RWPE2 (cell line): ENCODE results near the gene MUC5B.

Experiments used
- ATAC-seq: fragments of 200-7000 bp; cut with Tn5 transposase; 3 replicates; pipeline ENCODE4 v1.9.1; 2021; ENCODE audit warnings: low read depth
- DNase-seq: peaks from one replicate; pipeline ENCODE4 v3.0.0-alpha.2; 2020; ENCODE audit warnings: low spot score
- H3K27ac ChIP-seq: fragments of 450-650 bp; 2 replicates; pipeline ENCODE4 v1.5.1; 2017; ENCODE audit warnings: mild to moderate bottlenecking; ENCODE audit not compliant: poor library complexity, severe bottlenecking
- H3K27me3 ChIP-seq: fragments of 250-450 bp; sonication (Bioruptor Pico); 2 replicates; pipeline ENCODE4 v1.5.1; 2021; ENCODE audit warnings: mild to moderate bottlenecking, moderate library complexity; ENCODE audit not compliant: insufficient read depth, poor library complexity, severe bottlenecking
- H3K36me3 ChIP-seq: fragments of 250-450 bp; sonication (Bioruptor Pico); 2 replicates; pipeline ENCODE4 v1.5.1; 2020; ENCODE audit warnings: low read depth, mild to moderate bottlenecking, moderate library complexity
- H3K4me1 ChIP-seq: fragments of 250-450 bp; sonication (Bioruptor Pico); 2 replicates; pipeline ENCODE4 v1.5.1; 2021; ENCODE audit warnings: mild to moderate bottlenecking, moderate library complexity; ENCODE audit not compliant: insufficient read depth, poor library complexity, severe bottlenecking
- H3K4me3 ChIP-seq: fragments of 250-450 bp; sonication (Bioruptor Pico); 2 replicates; pipeline ENCODE4 v1.5.1; 2021; ENCODE audit warnings: mild to moderate bottlenecking, moderate library complexity; ENCODE audit not compliant: severe bottlenecking
- H3K9me3 ChIP-seq: fragments of 250-450 bp; sonication (Bioruptor Pico); 2 replicates; pipeline ENCODE4 v1.5.1; 2021; ENCODE audit warnings: mild to moderate bottlenecking, moderate library complexity; ENCODE audit not compliant: severe bottlenecking
- TF ChIP-seq, protein P1 (sequence below): fragments of 450-650 bp; IDR thresholded peaks from one replicate; pipeline ENCODE4 v1.5.1; 2017; ENCODE audit warnings: mild to moderate bottlenecking, moderate library complexity; ENCODE audit not compliant: poor library complexity, severe bottlenecking

The MUC5B gene

DNA sequence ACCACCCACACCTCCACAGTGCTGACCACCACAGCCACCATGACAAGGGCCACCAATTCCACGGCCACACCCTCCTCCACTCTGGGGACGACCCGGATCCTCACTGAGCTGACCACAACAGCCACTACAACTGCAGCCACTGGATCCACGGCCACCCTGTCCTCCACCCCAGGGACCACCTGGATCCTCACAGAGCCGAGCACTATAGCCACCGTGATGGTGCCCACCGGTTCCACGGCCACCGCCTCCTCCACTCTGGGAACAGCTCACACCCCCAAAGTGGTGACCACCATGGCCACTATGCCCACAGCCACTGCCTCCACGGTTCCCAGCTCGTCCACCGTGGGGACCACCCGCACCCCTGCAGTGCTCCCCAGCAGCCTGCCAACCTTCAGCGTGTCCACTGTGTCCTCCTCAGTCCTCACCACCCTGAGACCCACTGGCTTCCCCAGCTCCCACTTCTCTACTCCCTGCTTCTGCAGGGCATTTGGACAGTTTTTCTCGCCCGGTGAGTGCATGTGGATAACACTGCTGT is 28.4 kb downstream of the MUC5B start:
- Histone ChIP-seq H3K4me1 (no peaks in the 10 kb centered on the region), H3K9me3 (peaks cover 2% of the 10 kb centered on the region), H3K27ac (no peak overlapping the region), H3K4me3 (no peak overlapping the region), H3K36me3 (no peaks in the 10 kb centered on the region), H3K27me3 (no peaks in the 10 kb centered on the region)
- DNase-seq (no peak), ATAC-seq (no peak)
- TF ChIP-seq, protein P1, sequence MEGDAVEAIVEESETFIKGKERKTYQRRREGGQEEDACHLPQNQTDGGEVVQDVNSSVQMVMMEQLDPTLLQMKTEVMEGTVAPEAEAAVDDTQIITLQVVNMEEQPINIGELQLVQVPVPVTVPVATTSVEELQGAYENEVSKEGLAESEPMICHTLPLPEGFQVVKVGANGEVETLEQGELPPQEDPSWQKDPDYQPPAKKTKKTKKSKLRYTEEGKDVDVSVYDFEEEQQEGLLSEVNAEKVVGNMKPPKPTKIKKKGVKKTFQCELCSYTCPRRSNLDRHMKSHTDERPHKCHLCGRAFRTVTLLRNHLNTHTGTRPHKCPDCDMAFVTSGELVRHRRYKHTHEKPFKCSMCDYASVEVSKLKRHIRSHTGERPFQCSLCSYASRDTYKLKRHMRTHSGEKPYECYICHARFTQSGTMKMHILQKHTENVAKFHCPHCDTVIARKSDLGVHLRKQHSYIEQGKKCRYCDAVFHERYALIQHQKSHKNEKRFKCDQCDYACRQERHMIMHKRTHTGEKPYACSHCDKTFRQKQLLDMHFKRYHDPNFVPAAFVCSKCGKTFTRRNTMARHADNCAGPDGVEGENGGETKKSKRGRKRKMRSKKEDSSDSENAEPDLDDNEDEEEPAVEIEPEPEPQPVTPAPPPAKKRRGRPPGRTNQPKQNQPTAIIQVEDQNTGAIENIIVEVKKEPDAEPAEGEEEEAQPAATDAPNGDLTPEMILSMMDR = no peak

GRCh38 chr11:1252371-1253102 is 29.7 kb downstream of the MUC5B start:
- no peak for ATAC-seq
- no peak overlapping the region for H3K27ac ChIP-seq
- H3K4me3 ChIP-seq = no peak overlapping the region
- DNase-seq = no peak
- TF ChIP-seq, protein P1 = no peak
- H3K4me1 ChIP-seq = no peaks in the 10 kb centered on the region
- peaks cover 2% of the 10 kb centered on the region for H3K9me3 ChIP-seq
- no peaks in the 10 kb centered on the region for H3K27me3 ChIP-seq
- no peaks in the 10 kb centered on the region for H3K36me3 ChIP-seq

DNA sequence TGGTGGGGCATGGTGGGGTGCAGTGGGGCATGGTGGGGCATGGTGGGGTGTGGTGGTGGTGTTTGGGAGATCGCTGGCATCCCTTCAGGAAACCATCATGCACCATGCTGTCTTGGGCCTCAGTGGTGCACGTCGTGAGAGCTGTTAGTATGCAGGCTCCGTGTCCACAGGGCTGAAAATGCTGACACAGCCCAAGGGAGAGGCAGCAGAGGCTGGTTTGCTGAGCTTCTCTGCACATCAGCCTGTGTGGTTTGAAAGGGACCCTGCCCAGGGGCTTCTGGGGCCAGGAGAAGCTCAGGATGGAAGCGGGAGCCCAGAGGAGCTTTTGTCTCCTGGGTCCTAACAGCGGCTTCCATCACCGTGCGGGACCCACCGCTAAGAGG is 30.2 kb downstream of the MUC5B start:
- Histone ChIP-seq H3K4me3 (no peak overlapping the region), H3K27ac (no peak overlapping the region), H3K9me3 (peaks cover 2% of the 10 kb centered on the region), H3K4me1 (no peaks in the 10 kb centered on the region), H3K27me3 (no peaks in the 10 kb centered on the region), H3K36me3 (no peaks in the 10 kb centered on the region)
- DNase-seq = no peak
- no peak for ATAC-seq
- TF ChIP-seq, protein P1 = no peak

GRCh38 chr11:1254086-1254648 is 31.3 kb downstream of the MUC5B start:
- Histone ChIP-seq H3K4me3 (no peak overlapping the region), H3K27me3 (no peaks in the 10 kb centered on the region), H3K9me3 (peaks cover 2% of the 10 kb centered on the region), H3K27ac (no peak overlapping the region), H3K36me3 (no peaks in the 10 kb centered on the region), H3K4me1 (no peaks in the 10 kb centered on the region)
- no peak for DNase-seq
- no peak for ATAC-seq
- TF ChIP-seq, protein P1 = no peak

GRCh38 chr11:1254733-1255132 is 31.9 kb downstream of the MUC5B start:
- H3K4me1 ChIP-seq = no peaks in the 10 kb centered on the region
- TF ChIP-seq, protein P1 = no peak
- H3K9me3 ChIP-seq = peaks cover 2% of the 10 kb centered on the region
- no peak overlapping the region for H3K4me3 ChIP-seq
- DNase-seq (no peak), ATAC-seq (no peak)
- H3K27ac ChIP-seq = no peak overlapping the region
- H3K27me3 ChIP-seq = no peaks in the 10 kb centered on the region
- H3K36me3 ChIP-seq = no peaks in the 10 kb centered on the region
